Adipose tissue (tissue), 3 donors: ENCODE data around the gene ELOB. TPM values are rescaled to one million over a fixed set of nuclear protein-coding genes. Genes with fewer than 3 reads are reported as not detected.

ENCODE experiments used
- H3K27ac ChIP-seq: one replicate; pipeline ENCODE4 v1.5.1; 2013; ENCODE audit warnings: low read depth, low read length
- WGBS, 3 donors: extraction: QIAGEN DNeasy Blood & Tissue Kit; methylation state at CpG; one replicate each; pipeline ENCODE4 v1.1.7; 2013; 5-methylcytosine and 5-hydroxymethylcytosine counted together
- polyA plus RNA-seq, 3 donors: library from polyadenylated mRNA; stranded (reverse); fragments of 200-250 nt; gene quantifications; one replicate each; pipeline ENCODE4 v1.2.3, GENCODE V29; 2013
- donor health status: healthy with polysubstance abuse.
- donor health status: Bipolar disorder and iron deficiency.
- donor health status: healthy.

The ELOB gene
- polyA plus RNA-seq, 3 donors = 158 to 472 (median 364) TPM

DNA sequence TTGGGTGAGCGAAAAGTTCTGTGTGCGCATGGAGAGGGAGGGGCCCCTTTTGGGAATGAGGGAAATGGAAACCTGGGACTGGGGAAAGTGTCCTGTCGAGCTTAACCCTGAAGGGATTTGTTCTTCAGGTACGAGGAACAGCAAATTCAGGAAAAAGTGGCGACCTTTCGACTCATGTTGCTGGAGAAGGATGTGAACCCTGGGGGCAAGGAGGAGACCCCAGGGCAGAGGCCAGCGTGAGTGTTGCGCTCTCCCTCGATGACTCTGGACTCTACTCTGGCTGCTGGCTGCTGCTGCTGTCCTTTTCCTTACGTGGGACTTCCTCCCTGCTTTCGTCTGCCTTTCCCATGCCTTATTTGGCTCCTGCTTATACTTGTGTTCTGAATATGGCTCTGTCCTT lies 19.7 kb downstream of the ELOB start:
- peak overlapping the region; percentile 32 for H3K27ac ChIP-seq
- 72 to 82% (median 78%) methylated on average over 11 of the region's 11 CpGs for WGBS, 3 donors

- no peak overlapping the region for H3K27ac ChIP-seq
- WGBS, 3 donors = 89 to 90% (median 89%) methylated on average over 28 to 30 of the region's 30 CpGs
Observed at GRCh38 chr16:2756288-2757015, 20.6 kb downstream of the ELOB start.

GRCh38 chr16:2755158-2755557 lies 21.9 kb downstream of the ELOB start:
- 13 to 25% (median 25%) methylated on average over 3 of the region's 3 CpGs for WGBS, 3 donors
- no peak overlapping the region for H3K27ac ChIP-seq

- no peak overlapping the region for H3K27ac ChIP-seq
- 1 to 3% (median 1%) methylated on average over 7 of the region's 7 CpGs for WGBS, 3 donors
Observed at GRCh38 chr16:2753733-2754020, 23.4 kb downstream of the ELOB start.

DNA sequence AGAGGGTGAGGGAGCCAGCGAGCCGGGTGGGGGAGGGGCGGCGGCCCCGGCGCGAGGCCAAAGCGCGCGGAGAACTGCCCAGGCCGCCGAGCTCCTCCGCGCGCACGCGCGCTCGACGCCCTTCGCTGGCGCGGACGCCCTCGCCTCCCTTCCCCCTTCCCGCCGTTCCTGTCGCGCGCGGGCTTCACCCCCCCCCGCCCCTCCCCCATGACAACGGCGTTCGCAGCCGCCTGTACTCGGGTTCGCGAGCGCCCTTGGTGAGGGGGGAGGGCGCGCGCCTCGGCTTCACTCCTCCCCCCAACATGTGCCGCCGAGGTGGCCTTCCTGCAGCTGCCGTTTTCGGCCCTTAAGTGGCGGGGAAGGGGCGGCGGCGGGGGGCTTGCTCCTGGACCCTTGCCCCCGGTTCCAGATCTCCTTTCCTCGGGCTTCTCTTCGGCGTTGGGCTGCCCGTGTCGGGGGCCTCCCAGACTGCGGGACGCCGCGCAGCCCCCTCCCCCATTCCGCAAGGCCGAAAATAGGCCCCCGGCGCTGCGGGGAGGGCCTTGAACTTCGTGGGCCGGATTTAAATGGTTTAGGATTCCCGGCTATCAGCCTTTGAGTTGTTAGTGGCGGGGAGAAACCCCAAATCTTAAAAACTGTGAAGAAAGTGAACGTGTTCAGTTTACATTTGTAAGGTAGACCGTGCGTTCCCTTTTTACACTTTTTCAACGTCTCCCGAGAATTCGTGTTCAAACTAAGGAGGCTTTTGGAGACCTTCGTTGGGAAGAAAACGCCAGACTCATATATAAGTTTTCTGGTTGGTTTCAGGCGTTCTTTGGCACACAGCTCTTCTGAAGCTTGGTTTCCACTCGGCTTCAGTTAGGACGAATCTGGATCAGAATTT lies 24.0 kb downstream of the ELOB start:
- H3K27ac ChIP-seq = peak overlapping the region; percentile 87
- WGBS, 3 donors = 0 to 1% (median 1%) methylated on average over 50 to 73 of the region's 82 CpGs

GRCh38 chr16:2752035-2752849 lies 24.8 kb downstream of the ELOB start, which contains the start of gene SRRM2:
Gene SRRM2 (plus strand): TSS chr16:2752638. CDS start chr16:2756365, 3,727 bp downstream.
- H3K27ac ChIP-seq = peak within 1 kb of the TSS; percentile 87
- WGBS, 3 donors = 2% methylated on average over 77 to 95 of the region's 99 CpGs

- 58 to 59% (median 59%) methylated on average over 23 of the region's 23 CpGs for WGBS, 3 donors
- H3K27ac ChIP-seq = peak overlapping the region; percentile 70
Observed at GRCh38 chr16:2751577-2752034, 25.5 kb downstream of the ELOB start.

GRCh38 chr16:2749936-2750335 lies 27.1 kb downstream of the ELOB start:
- WGBS, 3 donors = 92 to 99% (median 93%) methylated on average over 6 of the region's 6 CpGs
- no peak overlapping the region for H3K27ac ChIP-seq

- WGBS, 3 donors = 98 to 100% (median 99%) methylated on average over 5 of the region's 5 CpGs
Observed at GRCh38 chr16:2749476-2749875, 27.6 kb downstream of the ELOB start.

DNA sequence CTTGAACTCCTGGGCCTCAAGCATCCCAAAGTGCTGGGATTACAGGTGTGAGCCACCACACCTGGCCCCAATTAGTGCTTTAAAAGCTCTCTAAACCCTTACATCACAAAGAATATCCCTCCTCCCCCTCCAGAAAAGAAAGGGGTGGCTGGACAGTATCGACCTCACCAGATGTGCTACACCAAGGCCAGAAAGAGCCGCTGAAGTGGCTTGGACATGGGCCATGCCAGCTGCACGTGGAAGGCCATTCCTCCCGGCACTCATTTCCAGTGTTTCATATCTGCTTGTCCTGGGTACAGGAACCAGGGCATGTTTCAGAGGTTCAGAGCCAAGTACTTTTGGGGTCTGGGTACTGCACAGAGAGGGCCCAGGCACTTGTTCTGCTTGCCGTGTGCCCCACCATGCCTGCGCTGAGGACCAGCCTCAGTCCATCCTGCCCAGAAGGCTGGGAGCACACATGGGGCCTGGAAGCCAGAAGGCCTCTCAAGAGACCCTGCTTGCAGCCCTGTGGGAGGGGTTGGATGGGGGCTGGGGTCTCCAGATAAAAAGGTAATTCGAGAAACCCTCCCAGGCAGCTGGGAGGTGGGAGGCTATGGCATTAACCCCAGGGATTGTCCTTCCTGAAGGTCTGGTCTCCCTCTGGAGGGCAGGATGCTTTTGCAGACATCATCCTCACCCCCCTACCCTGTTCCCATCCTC lies 28.2 kb downstream of the ELOB start:
- 56 to 94% (median 94%) methylated on average over 7 of the region's 7 CpGs for WGBS, 3 donors
- H3K27ac ChIP-seq = no peak overlapping the region

More at GRCh38 chr16:2749476-2749875, 27.6 kb downstream of the ELOB start:
- no peak overlapping the region for H3K27ac ChIP-seq

- no peak overlapping the region for H3K27ac ChIP-seq
- 85 to 93% (median 85%) methylated on average over 9 of the region's 9 CpGs for WGBS, 3 donors
Observed at GRCh38 chr16:2745961-2746360, 31.1 kb downstream of the ELOB start.

- no peak overlapping the region for H3K27ac ChIP-seq
- WGBS, 3 donors = 73 to 77% (median 73%) methylated on average over 15 of the region's 15 CpGs
Observed at GRCh38 chr16:2745116-2745890, 31.8 kb downstream of the ELOB start.

- H3K27ac ChIP-seq = no peak overlapping the region
- WGBS, 3 donors = 83 to 93% (median 93%) methylated on average over 6 of the region's 6 CpGs
Observed at GRCh38 chr16:2744711-2745110, 32.4 kb downstream of the ELOB start.

DNA sequence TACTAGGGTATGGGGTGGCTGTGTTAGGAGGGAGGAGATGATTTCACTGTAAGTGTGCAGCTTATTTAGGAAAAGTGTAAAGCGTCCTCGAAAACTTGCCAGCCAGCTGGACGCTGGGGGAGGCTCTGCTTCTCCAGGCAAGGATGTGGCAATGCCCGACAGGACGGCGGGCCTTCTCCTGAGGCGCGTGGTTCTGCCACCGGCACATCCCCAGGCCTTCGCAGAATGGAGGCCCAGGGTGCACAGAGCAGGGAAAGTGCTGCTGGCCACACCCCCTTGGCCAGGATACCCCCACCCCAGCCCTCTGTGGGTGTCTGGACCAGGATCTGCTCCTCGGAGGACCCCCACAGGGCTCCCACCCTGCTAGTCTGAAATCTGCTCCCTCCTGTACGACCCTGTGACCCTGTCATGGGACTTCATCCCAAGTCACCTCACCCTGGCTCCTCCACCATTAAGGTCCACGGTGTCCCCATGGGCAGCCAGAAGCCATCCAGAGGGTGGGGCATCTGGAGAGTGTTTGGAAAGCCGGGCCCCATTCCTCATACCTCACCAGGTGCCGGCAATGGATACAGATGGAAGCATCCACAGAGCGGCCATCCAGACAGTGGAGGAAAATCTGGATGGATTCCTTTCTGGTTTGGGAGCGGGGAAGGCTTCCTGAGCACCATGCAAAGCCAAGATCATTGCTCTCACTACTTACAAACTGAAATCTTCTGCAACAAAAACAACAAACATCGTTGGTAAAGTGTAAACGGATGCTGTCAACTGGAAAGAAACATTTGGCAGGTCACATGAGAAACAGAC lies 33.9 kb downstream of the ELOB start:
- 88 to 92% (median 88%) methylated on average over 19 of the region's 19 CpGs for WGBS, 3 donors
- H3K27ac ChIP-seq = no peak overlapping the region

GRCh38 chr16:2742323-2743006 lies 34.6 kb downstream of the ELOB start:
- no peak overlapping the region for H3K27ac ChIP-seq

GRCh38 chr16:2741168-2741567 lies 35.9 kb downstream of the ELOB start:
- H3K27ac ChIP-seq = no peak overlapping the region
- 87 to 92% (median 92%) methylated on average over 4 of the region's 4 CpGs for WGBS, 3 donors

More at GRCh38 chr16:2742323-2743006, 34.6 kb downstream of the ELOB start:
- 90 to 91% (median 90%) methylated on average over 12 of the region's 12 CpGs for WGBS, 3 donors
